ENCODE results near the gene VAV3. TPM values are rescaled to one million over a fixed set of nuclear protein-coding genes. Genes with fewer than 3 reads are reported as not detected.
"Not testable (repeated sequence)": the region's sequence is repeated elsewhere in the genome, so short reads cannot be mapped to it uniquely, and the experiment has no call there.

The VAV3 gene, protein sequence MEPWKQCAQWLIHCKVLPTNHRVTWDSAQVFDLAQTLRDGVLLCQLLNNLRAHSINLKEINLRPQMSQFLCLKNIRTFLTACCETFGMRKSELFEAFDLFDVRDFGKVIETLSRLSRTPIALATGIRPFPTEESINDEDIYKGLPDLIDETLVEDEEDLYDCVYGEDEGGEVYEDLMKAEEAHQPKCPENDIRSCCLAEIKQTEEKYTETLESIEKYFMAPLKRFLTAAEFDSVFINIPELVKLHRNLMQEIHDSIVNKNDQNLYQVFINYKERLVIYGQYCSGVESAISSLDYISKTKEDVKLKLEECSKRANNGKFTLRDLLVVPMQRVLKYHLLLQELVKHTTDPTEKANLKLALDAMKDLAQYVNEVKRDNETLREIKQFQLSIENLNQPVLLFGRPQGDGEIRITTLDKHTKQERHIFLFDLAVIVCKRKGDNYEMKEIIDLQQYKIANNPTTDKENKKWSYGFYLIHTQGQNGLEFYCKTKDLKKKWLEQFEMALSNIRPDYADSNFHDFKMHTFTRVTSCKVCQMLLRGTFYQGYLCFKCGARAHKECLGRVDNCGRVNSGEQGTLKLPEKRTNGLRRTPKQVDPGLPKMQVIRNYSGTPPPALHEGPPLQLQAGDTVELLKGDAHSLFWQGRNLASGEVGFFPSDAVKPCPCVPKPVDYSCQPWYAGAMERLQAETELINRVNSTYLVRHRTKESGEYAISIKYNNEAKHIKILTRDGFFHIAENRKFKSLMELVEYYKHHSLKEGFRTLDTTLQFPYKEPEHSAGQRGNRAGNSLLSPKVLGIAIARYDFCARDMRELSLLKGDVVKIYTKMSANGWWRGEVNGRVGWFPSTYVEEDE
- 4.5 TPM for total RNA-seq

DNA sequence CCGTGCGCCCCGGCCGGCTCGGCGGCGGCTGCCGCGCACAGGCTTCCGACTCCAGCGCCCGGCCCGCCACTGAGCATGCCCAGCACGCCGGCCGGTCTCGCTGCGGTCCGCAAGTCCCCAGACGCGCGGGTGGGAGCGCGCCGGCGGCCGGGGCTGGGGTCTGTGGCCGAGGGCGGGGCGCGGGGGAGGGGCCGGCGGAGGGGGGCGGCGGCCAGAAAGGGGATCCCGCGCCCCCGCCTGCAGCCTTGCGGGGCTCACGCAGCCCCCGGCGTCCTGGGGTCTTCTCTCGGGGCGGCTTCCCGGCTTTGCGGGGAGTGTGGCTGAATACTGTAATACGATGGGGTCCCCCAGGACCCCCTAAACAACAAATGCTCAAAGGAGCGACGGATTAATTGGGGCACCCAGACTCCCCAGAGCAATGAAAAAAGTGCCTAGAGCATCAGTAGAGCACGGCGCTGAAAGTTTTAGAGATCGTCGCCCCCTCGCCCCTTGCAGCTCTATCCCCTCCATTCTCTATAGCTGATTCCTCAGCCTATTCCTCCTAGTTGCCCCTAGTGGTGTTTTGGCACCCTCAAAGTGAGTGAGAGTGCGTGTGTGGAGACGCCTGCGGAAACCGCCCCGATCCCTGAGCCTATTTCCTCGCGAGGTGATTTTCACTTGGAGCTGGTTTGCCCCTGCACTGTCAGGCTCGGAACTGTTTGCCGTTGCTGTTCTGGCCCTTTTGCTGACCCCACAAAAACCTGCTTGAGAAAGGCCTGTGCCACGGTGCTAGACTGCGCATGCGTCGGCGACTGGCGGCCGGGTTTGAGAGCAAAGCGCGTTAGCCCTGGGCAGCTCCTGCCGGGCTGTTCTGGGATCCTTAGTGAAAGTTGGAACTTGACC is at the start of gene VAV3:
Gene VAV3 (minus strand): TSS at position 71 of the 882 bp plus-strand sequence. CDS start 311 bp downstream, outside the sequence.
- no peak for FAIRE-seq

DNA sequence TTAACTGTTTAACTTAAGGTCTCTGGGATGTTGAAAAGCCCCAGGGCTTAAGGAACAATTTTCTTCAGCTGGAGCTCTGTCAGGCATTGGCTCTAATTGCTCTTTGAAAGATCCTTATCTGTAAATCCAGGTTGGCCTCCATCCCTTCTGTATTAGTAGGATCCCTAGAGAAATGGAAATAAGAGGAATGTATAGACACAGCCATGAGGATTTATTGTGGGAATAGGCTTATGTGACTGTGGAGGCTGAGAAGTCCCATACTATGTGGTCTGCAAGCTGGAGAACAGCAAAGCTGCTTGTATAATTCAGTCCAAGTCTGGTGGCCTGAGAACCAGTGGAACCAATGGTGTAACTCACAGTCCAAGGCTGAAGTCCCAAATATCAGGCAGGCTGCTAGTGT is 47.6 kb upstream of the VAV3 start:
- FAIRE-seq (no peak), DNase-seq (ENCODE audit: low spot score in 2 of 2) (no peak)

More for the DNA sequence above, at the start of gene VAV3:
- peak; percentile 53 to 55 for DNase-seq (ENCODE audit: low spot score in 2 of 2)

DNA sequence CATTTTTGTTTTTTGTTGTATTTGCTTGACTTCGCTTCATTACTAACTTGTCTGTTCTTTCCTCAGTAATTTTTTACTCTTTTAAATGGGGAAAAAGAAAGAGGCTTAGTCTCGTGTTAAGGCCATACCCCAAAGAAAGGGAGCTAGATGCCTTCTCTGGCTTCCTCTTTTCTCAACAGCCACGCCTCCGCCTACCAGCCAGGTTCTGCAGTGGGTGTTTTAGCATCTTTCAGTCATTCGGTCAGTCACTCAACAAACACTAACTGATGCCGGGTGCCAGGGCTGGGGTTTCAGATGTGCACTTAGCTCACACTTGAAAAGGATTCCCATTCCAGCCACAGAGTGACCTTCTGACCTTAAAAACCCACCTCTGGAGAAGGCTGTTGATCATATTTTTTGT is 46.3 kb upstream of the VAV3 start:
- DNase-seq (ENCODE audit: low spot score in 2 of 2) (no peak), FAIRE-seq (no peak)

DNA sequence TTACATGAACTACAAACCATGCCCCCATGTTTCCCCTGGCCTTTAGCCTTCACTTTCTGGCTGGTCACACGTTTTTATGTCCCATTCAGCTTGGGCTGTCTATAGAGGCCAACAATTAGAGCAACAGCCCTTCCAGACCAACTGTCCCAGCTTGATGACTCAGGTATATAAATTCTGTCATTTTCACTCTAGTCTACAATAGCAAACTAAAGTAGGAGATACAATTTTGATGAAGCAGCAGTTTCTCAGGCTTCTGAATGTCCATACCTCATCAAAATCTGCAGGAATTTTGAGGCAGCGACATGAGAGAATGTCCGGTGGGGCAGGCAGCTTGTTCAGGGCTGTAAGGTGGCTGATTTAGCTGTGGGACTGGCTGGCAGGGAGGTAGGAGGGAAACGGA is 45.6 kb upstream of the VAV3 start:
- FAIRE-seq = no peak
- DNase-seq (ENCODE audit: low spot score in 2 of 2) = no peak

DNA sequence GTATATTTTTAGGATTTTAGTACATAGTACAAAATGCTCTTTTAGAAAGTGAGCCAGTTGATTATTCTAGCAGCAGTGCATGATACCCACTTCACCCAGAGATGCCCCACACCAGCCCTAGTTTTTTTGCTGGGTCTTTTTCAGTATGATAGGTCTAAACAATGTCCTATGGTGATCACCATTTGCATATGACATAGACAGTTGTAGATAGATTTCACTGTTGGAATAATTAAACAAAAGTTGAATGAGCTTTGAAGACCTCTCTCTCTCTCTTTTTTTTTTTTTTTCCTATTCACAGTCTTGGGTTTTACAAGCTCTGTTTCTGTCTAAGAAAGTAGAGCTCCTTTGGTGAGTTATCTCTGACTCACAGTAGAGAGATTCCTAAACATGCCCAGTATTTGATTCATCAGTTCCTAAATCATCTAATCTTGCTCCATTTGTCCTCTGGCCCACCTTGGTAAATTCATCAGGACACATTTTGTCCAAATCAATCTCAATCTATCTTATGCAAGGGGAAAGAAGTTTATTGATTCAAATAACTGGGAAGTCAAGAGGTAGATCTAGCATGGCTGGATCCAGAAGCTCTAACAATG is 44.7 kb upstream of the VAV3 start:
- no peak for DNase-seq (ENCODE audit: low spot score in 2 of 2)
- no peak for FAIRE-seq

DNA sequence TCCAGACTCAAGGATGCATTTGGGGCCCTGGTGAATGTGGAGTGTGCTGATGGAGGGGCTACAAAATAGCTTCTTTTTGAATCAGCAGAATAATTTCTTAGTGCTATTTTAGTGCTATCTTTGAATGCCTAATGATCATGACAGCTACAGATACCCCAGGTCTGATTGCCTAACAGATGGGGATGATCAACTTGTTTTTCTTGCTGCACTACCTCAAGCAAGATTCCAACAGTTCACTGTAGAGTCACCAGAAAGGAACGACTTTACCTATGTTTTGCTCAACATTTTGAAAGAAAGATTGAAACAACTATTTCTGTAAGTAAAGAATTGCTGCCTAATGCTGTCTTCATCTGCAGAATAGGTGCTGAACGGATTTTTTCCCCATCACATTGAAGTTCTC is 42.6 kb upstream of the VAV3 start:
- no peak for FAIRE-seq
- DNase-seq (ENCODE audit: low spot score in 2 of 2) = no peak

DNA sequence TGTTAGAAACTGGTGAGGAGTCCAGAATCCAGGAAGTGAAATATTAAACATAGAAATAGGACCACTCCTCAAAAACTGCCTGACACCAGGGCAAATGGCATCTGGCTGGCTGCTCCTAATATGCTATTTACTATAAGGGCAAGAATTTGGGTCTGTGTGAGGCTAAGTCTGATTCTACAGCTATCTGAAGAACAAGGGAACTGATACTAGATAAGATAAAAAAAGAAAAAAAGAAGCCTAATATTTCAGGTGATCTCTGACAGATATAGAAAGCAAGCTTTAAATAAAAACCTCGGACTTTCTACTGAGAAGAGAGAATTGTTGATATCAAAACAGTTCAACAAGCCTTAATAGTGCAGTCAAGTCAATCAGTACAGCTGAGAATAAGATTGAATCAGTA is 42.1 kb upstream of the VAV3 start:
- no peak for FAIRE-seq

DNA sequence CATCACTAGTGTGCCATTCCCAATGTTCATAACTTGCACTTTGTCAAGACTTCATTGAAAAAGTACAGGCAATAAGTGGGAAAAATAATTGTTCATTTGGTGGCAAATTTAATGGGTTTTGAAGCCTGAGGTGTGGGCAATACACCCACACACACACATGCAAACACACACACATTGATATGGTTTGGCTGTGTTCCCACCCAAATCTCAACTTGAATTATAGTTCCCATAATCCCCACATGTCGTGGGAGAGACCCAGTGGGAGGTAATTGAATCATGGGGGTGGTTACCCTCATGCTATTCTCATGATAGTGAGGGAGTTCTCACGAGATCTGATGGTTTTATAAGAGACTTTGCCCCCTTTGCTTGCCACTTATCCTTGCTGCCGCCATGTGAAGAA is 39.9 kb upstream of the VAV3 start:
- FAIRE-seq; DNase-seq (ENCODE audit: low spot score in 2 of 2): not testable (repeated sequence)

More for the DNA sequence above, 42.1 kb upstream of the VAV3 start:
- no peak for DNase-seq (ENCODE audit: low spot score in 2 of 2)

DNA sequence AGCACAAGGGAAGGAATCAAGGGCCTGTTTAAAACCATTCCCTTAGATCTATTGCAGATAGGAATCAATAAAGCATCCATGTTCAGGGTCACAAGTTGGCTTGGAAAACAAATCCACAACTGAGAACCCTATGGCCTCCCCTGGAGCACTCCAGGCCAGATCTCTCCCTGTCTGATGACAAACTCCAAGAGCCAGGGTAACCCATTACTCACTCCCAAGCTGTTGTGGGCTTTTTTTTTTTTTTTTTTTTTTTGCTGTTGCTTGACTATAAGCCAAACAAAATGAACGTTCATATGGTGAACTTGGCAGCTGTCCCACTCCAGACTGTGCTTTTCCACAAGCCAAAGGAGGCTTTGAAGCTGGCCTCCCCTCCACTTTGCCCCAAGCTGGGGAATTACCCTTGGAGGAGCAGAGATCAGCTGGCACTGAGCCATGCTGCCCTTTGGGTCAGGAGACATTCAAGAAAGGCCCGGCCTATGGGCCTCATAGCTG is 35.7 kb upstream of the VAV3 start:
- FAIRE-seq (no peak), DNase-seq (ENCODE audit: low spot score in 2 of 2) (no peak)

DNA sequence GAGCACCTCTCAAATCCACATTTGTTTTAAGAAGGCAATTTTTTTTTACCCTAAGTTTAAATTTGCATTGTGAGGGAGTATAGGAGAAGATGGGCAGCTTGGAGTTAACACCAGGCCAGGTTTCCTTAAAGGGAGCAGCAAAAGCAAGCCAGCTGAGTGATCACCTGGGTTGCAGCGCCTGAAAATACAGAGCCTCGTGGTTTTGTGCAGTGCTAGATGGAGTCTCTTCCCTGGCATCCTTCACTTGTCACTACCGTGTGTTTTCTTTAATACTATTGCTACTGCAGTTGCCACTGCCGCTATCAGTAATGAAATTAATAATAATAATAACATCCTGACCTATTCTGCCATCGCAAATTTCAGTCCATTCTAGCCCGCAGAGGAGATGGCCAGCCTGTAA is 35.2 kb upstream of the VAV3 start:
- FAIRE-seq (no peak), DNase-seq (ENCODE audit: low spot score in 2 of 2) (no peak)

DNA sequence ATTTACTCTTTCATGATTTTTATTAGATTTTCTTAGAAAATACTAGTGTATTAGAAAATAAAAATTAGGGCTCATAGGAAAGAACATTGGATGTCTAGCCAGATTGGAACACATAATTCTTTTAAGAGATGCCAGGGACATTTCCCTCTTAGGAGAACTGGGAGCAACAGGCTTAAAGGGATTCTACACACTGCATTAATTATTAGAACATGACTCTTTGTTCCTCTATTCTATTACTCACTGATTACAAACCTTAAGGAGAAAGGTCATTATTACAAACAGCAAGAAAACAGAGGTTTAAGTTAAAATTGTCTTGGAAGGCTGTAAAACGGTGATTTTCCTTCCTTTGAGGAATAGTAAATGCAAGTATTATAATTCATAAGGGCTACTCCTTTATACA is 32.9 kb upstream of the VAV3 start:
- FAIRE-seq = no peak
- DNase-seq (ENCODE audit: low spot score in 2 of 2) = no peak

DNA sequence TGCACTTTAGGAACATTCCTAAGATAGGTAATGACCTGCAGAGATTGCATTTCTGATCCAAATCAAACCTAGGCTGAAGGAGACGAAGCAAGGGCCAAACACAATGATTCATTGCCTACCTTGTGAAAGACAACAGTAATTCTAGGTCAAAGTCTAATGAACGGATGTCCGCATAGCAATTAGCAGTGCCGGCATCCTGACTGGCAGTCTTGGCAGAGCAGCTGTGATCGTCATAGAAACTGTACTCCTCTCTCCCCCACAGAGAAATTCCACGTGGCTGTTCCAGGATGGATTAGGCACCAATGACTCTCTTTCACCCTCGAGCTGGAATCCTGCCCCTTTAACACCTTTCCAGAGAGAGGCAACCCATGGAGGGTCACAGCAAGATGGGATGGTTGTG is 28.9 kb upstream of the VAV3 start:
- no peak for FAIRE-seq

DNA sequence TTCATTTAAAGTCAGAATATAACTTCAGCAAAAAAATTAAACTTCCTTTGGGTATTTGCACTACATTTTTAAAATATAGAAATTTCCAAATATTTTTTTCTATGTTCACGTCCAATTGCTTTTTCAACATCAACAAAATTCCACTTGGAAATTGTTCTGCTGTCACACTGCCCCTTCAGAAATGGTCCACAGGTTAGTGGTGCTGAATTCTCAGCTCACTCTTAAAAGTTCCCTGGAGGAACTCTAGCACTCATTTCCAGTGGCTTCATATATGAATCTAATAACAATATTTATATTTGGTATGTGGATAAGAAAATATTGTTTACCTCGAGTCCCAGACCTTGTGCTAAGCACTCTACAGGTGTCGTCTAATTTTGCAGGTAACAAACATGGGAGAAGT is 27.4 kb upstream of the VAV3 start:
- no peak for FAIRE-seq
- no peak for DNase-seq (ENCODE audit: low spot score in 2 of 2)

More for the DNA sequence above, 28.9 kb upstream of the VAV3 start:
- peak in 1 of 2 donors; percentile 21 for DNase-seq (ENCODE audit: low spot score in 2 of 2)

DNA sequence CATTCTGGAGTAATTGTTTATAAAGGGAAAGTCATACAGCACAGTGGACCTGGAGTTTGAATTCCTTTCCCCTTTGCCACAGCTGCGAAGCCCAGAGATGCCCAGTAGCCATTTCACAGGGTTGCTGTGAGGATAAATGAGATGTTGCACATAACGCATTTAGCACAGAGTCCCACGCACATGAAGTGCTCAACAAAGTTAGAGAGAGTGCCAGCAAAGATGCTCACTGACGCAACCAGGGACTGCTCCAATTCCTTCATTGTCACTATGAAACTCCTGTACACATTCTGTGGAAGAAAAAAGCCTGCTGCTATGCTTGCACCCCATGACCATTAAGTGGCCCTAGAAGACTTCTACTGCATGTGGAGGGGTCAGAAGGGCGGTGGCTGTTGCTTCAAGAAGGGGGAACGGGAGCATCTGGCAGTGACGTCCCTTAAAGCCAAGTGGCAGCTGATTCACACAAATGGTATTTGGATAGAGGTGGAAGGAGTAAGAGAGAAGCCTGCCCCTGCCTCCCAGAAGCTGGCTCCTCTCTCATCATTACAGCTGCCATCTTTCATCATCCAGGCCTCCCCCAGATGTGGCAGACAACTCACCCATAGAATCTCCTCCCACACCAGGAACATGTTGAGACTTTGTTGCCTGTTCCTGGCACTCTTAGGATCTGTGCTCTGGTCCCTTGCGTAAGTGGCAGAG is 26.5 kb upstream of the VAV3 start:
- no peak for DNase-seq (ENCODE audit: low spot score in 2 of 2)
- FAIRE-seq = no peak

DNA sequence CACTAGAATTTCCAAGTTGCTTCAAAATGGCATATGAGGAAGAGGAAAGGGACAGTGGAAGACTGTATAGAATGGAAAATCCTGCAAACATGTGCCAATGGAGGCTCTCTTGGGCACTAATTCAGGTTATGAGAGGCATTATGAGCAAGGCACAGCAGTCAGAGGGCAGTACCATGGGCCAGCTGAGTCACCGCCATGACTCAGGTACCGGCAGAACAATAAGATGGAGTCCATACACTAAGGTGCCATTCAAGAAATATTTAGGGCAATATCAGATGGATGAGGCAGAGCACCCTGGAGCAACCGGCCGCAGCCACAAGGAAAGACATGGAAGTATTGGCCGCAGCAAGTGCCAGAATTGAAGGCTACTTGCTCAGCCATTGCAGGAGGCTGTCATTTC is 25.6 kb upstream of the VAV3 start:
- DNase-seq (ENCODE audit: low spot score in 2 of 2) (no peak), FAIRE-seq (no peak)

DNA sequence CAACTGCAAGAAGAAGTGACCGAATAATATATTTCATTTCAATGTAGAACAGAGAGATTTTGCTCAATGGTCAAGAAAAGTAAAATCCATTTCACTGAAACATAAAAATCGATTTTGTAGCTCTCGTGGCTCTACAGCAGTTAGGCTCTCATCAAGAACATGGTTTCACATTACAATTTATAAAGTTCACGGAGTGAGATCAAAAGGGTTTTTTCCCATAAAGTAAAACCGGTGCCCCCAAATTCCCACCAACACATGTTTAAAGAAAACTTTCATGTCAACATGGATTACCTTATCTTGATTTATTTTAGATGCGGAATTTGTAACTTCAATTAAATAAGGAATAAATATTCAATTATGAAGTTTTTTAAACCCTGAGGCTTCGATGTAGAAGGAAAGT is 16.3 kb upstream of the VAV3 start:
- no peak for FAIRE-seq
- DNase-seq (ENCODE audit: low spot score in 2 of 2) = no peak

DNA sequence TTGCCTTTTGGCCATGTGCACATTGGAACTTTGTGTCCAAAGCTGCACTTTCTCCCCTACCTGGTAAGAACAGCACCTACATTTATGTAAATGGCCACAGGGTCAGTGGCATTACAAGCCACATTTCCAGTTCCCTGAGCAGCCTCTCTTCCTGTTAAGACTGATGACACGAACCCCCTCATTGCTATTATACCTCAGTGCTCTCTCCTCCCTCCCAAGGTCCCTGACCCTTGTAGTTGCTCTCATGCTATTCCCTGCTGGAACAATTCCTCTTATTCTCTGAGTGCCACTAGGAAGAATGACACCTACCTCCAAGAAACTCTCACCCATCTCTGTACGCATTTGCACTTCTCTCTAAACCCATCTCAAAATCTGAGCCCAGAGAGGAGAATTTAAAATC is 14.9 kb upstream of the VAV3 start:
- DNase-seq (ENCODE audit: low spot score in 2 of 2) (no peak), FAIRE-seq (no peak)

DNA sequence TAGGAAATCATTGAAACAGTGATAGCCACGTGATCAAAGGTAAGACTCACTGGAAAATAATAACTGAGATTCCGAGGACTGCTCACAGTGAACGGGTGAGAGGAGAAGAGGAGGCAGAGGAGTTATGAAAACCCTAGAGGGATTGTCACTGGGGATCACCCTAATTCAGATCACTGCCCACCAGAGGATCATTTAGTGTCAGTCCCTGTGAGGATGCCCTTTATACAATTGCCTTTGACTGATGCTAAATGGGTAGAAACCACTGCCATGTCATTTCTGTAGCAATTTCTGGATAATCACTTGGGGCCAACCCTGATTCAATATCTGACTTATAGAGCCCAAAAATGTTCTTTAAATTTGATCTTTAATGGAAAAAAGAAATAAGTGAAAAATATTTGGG is 14.1 kb upstream of the VAV3 start:
- FAIRE-seq (no peak), DNase-seq (ENCODE audit: low spot score in 2 of 2) (no peak)

DNA sequence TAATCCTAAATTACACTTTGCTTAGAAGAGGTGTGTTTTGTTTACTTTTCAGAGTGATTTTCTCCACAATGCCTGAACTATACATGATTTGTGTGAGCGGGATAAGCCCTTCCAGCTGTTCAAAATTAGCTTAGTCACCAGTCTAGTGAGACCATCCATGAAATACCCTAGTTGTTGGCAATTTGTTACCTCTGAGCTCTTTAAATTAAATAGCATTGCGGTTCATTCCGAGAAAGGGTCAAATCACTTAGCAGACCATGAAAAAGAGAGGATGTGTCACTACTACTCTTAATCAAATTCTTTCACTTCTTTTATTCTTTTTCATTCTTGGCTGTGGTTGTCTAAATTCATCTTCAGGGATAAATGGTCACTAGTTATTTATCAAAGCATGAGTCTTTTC is 11.9 kb upstream of the VAV3 start:
- DNase-seq (ENCODE audit: low spot score in 2 of 2) (no peak), FAIRE-seq (no peak)

DNA sequence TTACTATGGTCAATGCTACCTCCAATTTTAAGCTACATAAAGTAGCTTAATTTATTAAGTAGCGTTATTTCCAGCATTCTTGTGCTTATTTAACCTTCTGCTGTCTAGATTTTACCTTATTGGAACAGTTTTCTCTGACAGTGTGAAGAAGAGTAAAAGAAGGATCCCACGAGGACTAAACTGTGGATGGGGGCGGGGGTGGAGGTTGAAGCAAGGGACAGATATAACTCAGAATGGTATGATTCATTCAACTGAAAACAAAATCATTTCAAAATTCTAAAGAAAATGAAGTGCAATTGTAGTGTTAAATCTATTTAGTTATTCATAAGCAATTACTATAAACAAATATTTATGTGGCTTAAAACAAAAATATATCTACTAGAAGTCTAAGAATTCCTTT is 11.5 kb upstream of the VAV3 start:
- DNase-seq (ENCODE audit: low spot score in 2 of 2) (no peak), FAIRE-seq (no peak)

All from frontal cortex (tissue), 4 donors.